HG03045 (cell line): ENCODE measurements around the gene TLR2.
"Not testable (repeated sequence)": the region's sequence is repeated elsewhere in the genome, so short reads cannot be mapped to it uniquely, and the experiment has no call there.

Source experiments
- ATAC-seq: cut with Tn5 transposase; IDR thresholded peaks from one replicate; pipeline ENCODE4 v1.9.1; 2021; ENCODE audit warnings: mild to moderate bottlenecking, moderate library complexity; ENCODE audit not compliant: unreplicated experiment

Gene TLR2

DNA sequence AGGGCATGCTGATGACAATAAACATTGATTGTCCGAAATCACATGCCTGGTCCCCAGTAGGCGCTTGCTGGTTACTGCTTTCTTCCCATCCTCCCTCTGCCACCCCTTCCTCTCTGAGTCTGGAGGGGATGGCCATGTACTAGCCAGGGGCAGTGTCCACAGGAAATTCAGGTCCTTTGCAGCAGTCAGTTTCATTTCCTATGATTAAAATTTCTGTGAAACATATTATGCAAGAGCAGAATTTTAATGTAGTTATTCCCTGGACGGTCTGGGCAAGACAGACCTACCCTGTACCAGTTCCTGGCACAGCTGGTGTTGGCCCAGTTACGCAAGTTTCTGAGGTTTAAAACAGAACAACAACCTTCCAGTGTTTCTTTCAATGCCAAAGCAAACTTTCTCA is 28.2 kb upstream of the TLR2 start:
- ATAC-seq, result no peak

DNA sequence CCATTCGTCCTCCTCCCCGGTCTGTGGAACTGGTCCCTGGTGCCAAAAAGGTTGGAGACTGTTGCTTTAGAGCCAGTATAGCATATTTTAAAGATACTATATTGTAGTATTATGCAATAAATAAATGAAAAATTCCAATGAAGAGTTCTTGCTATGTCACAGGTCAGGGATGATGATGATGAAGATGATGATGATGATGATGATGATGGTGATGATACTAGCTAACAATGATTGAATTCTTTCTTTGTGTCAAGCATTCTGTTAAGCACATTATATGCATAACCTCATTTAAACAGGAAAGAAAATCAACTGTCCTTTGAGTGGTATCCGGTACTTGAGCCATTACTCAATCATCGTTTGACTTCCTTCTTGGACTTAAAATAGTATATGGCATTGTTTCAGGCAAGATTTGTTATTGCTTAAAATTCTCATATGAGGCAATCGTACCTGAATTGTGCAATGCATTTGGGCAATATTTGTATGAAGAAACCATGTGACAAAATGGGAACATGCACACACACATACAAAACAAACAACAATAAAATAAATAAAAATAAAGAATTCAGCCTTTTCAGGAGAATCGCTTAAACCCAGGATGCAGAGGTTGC is 22.8 kb upstream of the TLR2 start:
- ATAC-seq, result no peak

DNA sequence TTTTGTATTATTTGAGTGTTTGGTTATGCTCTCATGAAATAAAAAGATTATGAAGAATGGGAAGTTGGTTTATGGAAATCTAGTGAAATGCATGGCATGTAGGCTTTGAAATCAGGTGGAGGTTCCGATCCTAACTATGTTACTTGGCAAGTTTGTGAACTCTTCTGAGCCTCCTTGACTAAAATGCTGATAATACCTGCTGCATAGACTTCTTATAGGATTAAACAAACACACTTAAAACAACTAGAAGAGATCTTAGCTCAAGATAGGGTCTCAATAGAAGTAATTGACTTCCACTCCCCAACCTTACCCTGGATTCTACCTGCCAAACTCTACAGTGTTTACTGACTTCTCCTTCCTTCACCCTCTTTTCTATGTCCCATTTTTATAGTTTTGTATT is 22.2 kb upstream of the TLR2 start:
- no peak for ATAC-seq

DNA sequence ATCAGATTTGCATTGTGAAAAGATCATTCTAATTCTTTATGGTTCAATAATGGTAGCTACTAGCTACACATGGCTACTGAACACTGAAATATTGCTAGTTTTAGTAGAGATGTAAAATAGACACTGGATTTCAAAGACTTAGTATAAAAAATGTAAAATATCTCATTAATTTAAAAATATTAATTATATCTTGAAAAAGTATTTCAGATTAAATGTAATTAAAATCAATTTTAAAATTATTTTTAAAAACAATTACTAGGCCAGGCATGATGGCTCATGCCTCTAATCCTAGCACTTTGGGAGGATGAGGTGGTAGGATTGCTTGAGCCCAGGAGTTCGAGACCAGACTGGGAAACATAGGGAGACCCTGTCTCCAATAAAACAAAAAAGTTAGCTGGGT is 20.4 kb upstream of the TLR2 start:
- ATAC-seq, result no peak

DNA sequence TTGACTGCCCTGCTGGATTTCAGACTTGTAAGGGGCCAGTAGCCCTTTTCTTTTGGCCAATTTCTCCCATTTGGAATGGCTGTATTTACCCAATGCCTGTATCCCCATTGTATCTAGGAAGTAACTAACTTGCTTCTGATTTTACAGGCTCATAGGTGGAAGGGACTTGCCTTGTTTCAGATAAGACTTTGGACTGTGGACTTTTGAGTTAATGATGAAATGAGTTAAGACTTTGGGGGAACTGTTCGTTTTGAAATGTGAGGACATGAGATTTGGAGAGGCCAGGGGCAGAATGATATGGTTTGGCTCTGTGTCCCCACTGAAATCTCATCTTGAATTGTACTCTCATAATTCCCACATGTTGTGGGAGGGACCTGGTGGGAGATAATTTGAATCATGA is 17.6 kb upstream of the TLR2 start:
- ATAC-seq, result not testable (repeated sequence)

DNA sequence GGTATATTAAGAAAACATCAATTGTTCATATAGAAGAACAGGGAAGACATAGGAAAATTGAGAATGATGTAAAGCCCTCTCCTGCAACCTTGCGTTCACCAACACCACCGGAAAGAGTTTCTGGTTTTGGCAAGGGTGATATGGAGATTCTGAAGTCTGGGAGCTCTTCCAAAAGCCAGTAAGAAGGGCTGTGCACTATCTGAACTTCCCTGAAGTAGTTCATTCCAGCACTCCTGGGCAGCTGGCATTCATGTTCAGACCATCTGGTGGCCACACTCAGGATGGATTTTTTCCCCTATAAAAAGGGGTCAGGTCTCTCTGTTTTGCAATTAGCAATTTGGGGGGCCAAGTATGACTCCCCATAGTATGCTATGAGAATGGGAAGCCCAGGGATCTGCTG is 15.4 kb upstream of the TLR2 start:
- ATAC-seq, result no peak

DNA sequence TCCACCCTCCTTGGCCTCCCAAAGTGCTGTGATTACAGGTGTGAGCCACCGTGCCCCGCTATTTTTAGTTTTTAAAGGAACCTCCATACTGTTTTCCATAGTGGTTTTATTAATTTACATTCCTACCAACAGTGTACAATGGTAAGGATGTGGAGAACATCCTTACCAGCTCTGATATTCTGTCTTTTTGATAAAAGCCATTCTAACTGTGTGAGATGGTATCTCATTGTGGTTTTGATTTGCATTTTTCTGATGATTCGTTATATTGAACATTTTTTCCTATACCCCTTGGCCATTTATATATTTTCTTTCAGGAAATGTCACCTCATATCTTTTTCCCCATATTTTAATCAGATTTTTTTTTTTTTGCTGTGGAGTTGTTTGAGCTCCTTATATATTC is 14.2 kb upstream of the TLR2 start:
- ATAC-seq, result no peak

DNA sequence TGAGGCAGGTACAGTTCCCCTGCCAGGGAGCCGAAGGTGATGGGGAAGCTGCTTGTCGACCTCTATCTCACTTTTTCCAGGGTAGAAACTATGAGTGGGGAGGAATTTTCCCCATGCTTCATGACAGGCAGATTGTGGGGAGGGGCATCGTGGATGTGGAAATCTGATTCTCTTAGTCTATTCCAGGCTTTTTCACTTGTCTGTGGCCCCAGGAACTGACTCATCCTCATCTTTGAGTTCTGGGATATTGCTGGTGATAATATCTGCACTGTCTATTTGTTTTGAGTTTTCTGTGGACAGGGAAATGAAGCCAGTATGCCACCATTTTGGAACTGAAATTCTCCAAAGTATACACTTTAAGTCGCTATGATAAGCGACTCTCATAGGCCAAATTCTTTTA is 7.6 kb upstream of the TLR2 start:
- no peak for ATAC-seq

DNA sequence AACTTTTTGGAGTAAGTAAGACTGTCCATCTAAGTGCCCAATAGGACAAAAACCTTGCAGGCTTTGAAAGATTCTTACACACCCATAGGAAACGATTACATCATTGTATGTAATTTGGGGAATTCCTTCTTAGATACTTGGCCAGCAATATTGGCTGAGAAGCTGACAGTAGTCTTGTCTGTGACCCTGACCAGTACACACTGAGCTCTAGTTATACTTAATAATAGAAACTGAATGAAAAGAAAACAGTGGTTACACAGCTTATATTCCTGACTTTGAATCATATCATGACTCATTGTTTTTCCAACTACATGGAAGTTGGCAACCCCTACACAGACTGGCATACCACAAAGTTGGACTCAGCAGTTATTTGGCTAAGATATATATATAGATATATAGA is 7.1 kb upstream of the TLR2 start:
- ATAC-seq, result no peak

DNA sequence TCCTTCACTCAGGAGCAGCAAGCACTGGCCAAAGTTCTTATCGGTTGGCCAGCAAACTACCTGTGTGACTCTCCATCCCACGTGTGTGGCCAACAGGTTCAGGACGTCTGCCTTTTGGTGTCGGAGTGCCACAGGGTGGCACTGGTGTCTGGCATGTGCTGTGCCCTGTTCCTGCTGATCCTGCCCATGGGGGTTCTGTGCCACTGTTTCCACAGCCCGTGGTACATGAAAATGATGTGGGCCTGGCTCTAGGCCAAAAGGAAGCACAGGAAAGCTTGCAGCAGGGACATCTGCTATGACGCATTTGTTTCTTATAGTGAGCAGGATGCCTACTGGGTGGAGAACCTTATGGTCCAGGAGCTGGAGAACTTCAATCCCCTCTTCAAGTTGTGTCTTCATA is 4.6 kb upstream of the TLR2 start:
- ATAC-seq, result no peak

DNA sequence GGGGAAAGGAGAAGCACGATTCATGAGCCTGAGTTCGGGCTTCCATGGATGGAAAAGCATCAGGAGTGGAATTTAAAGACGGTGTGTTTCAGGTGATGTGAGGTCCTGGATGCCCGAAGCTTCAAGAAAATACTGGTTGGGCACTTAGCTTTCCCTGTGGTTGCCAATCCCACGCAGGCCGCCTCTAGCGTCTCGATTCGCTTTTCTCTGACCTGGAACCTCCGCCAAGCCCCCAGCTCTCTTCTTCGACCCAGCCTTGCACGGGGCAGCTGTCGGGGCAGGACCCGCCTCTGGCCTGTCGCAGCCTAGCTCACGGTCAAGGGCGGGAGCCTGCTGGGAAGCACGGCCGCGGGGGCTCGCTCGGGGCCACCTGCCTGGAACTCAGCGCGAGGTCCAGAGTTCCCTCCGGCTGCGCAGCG is 308 bp upstream of the TLR2 start:
- ATAC-seq, result no peak

DNA sequence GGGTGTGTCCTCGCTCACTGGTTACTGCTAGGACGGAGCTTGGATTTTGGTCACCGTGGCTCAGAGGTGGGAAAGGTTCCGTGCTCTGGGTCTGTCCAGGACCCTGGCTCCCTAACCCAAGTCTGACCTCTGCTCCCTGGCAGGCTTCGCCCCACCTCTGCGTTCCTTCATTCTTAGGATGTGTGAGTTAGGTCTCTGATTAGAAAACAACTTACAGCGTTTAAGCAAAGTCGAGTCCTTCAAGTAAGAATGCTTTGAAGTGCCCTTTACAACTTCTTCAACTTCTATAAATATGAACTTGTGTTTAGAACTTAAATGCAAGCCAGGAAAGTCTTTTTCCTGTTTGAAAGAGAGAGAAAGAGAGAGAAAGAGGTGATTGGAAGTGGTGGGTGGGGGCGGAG is 891 bp downstream of the TLR2 start:
- ATAC-seq, result peak; percentile 14

DNA sequence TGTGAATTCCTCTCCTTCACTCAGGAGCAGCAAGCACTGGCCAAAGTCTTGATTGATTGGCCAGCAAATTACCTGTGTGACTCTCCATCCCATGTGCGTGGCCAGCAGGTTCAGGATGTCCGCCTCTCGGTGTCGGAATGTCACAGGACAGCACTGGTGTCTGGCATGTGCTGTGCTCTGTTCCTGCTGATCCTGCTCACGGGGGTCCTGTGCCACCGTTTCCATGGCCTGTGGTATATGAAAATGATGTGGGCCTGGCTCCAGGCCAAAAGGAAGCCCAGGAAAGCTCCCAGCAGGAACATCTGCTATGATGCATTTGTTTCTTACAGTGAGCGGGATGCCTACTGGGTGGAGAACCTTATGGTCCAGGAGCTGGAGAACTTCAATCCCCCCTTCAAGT is 20.4 kb downstream of the TLR2 start:
- ATAC-seq, result no peak

DNA sequence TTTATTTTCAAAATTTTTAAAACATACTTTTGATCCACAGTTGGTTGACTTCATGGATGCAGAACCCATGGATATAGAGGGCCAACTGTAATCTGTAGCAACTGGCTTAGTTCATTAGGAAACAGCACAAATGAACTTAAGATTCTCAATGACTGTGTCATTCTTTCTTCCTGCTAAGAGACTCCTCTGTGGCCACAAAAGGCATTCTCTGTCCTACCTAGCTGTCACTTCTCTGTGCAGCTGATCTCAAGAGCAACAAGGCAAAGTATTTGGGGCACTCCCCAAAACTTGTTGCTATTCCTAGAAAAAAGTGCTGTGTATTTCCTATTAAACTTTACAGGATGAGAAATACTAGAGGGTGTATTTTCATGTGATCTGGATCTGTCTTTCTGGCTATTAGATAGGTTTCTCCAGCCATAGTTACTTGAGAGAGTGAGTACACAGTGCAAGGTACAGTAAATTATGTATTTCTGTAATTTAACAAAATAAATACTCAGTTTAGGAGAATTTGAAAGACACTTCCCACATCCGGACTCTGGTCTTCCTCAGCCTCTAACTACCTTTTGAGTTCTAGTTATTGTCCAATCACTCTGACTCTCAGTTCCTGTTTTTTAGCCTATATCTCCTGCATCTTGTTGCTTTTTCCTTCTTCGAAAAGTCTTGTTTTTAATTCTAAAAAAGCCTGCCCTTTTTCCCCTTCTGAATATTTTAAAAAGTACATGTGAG is 21.8 kb downstream of the TLR2 start:
- ATAC-seq, result no peak

DNA sequence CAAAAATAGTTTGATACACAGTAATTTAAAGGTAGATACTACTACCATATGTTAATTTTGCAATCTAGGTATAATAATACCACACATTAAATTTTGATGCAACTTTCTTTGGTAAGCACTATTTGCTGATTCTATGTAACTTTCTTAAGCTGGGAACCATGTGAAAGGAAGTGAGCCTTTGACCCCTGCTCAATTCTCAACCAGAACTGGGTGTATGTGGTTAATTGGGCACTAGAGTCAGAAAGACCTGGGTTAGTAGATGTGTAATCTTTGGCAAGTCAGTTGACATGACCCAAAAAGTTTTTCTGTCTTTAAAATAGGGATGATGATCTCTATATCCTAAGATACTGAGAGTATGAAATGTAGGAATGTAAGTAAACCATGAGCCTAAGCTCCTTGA is 22.4 kb downstream of the TLR2 start:
- ATAC-seq, result no peak

DNA sequence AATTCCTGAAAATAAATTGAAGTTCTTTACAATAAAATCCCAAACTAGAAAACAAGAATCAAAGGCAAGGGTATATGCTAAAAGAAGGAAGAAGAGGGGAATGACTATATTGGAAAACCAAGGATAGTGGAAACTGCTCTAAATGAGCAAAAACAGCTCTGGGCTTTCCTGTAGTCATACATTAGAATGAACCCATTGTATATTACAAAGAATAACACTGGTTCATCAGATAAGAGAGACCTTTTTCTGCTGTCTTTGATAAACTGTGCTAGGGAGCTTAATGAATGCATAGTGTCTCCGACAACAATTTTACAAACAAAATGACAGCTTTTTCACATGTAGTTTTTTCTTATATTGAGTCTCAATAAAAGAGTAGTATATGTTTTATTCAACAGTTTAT is 26.6 kb downstream of the TLR2 start:
- no peak for ATAC-seq

DNA sequence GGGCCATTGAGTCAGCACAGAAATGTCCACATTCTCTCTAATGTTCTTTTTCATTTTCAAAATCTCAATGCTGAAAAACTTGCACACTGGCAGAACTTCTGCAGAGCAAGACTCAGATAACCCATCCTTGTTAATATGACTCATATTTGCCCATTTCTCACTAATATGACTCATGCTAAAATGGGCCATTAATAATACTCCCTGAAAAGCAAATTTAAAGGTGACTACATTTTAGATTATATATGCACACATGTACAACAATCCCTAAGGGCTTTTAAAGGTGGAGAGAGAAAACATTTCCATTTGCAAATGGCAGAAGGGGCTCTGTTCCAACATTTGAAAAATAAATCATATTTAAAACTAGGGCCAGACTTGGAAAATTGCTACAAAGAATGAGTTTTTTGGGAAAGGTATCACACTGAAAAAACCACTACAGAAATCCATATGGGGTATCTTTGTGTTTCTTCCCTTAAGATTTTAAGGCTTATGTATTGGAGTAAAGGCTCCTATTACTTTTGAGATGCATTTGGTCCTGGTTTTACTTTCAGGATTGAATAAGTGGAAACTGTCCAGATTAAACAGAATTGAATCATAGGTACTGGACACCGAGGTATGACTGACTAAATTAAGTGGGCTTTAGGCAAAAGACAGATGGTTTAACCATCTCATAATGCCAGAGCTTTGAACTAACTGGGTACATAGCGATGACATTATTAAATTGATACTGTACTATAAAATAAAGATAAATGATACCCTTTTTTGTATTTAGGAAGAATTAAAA is 30.0 kb downstream of the TLR2 start:
- no peak for ATAC-seq

DNA sequence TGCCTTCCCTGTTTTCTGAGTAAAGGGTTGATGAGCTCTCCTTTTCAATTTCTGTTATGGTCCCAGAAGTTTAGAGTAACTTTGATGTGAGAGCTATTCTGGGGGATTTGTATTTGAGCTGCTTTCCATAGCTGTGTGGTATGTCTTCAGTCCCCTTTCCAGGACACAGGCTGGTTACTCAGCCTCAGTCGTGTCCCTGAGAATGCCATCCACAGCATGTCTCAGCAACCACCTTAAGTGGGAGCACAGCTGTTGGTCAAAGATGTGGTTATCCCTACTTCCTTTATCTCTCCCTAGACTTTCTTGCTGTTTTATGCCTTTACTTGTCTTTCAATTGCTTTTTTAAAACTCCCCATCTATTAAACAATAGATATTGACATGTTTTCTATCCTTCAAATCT is 38.0 kb downstream of the TLR2 start:
- ATAC-seq, result no peak

DNA sequence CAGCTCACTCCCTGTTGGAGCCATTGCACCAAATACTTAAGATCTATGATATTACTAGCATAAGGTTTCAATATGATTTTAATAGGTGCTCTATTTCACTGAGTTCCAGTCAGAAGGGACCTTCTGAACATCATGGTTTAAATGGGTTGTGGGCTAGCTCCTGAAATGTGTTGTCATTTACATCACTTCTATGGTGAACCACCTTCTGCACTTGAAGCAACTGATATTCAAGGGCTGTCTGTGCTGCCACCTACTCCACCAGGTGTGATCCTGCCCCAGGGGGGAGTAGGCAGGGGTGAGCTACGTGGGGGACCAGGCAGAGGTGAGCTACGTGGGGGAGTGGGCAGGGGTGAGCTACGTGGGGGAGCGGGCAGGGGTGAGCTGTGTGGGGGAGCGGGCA is 40.5 kb downstream of the TLR2 start:
- no peak for ATAC-seq

DNA sequence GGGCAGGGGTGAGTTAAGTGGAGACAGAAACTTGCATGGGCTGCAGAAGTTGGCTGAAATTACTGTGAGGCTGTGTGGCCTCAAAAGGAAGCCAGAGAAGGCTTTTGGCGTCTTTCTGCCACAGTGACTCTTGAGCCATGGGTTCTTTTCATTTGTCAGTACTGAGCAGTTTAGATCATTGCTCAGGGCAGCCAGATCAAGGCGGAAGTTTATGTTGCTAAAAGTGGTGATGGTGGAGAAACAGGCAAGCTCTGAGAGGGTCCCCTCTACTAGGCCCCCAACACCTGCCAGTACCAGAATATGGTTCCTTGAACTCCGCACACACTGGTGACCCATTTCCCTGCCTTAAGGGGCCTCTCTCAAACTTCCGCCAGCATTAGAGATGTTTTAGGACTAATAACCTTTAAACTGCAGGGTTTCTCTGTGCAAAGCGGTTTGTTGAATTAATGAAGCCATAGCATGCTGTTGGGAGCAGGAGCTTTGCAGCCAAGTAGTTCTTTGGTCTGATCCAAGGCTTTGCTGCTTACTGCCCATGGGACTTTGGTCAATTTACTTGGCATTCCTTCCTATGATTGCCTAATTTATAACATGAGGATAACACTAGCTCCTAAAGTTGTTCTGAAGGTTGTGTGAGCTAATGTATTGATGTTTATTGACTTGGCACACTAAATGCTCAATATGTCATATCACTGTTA is 41.2 kb downstream of the TLR2 start:
- ATAC-seq, result no peak

DNA sequence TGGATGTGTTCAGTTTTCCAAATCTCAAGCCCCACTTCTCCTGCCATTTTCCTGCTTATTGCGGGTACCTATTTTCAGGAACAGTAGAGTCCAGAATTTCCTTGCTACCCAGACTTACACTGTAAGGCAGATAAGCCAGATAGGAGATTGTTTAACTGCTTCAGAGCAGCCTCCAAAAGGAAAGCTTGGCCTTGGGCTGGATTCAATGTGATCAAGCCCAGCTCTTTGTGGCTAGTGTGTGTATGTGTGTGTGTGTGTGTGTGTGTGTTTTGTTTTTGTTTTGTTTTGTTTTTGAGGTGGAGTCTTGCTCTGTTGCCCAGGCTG is 41.7 kb downstream of the TLR2 start:
- ATAC-seq, result no peak

DNA sequence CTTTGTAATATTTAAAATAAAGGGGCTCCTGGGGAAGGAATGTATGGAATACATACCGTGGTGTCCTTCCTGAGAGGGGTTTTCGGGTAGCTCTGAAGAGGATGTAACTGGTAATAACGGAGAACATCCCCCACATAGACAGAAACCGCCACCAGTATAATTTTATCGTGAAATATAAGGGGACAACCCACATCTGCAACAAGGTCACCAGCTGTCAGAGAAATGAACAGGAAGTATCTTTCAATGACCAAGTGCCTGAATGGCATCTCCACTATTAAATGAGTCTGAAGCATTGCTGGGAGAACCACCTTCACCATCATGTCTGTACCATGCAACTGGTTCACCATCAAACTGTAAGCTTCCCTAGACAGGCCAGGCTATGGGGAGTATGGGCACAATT is 44.1 kb downstream of the TLR2 start:
- no peak for ATAC-seq
